Activated gamma-delta T cell (primary cell): ENCODE results near the gene SPATA6L.
A peak's percentile ranks its signal among the peaks of the same experiment; 100 is the strongest.

ENCODE experiments used
- DNase-seq: peaks from one replicate; lab custom pipeline; 2025; lab: John Stamatoyannopoulos, UW
- total RNA-seq, 2 donors: gene quantifications; one replicate each; lab custom pipeline; 2026; lab: John Stamatoyannopoulos, UW

SPATA6L gene, protein sequence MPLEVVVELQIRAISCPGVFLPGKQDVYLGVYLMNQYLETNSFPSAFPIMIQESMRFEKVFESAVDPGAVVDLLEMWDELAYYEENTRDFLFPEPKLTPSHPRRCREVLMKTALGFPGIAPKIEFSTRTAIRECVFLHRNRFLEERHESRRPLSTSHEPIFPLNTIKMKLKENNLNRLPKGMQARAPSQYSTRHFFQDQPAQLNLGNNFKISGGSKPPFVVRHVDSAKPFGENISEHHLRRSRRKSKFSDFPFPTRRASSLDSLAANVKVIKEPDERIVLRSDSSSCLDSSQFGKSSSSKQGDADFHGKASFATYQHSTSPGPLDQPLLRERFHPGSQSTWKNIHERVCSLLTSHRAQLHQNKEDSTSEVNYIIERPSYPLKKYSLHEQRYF
- total RNA-seq, result 2.4 to 3.9 reads per million in 2 donors

DNA sequence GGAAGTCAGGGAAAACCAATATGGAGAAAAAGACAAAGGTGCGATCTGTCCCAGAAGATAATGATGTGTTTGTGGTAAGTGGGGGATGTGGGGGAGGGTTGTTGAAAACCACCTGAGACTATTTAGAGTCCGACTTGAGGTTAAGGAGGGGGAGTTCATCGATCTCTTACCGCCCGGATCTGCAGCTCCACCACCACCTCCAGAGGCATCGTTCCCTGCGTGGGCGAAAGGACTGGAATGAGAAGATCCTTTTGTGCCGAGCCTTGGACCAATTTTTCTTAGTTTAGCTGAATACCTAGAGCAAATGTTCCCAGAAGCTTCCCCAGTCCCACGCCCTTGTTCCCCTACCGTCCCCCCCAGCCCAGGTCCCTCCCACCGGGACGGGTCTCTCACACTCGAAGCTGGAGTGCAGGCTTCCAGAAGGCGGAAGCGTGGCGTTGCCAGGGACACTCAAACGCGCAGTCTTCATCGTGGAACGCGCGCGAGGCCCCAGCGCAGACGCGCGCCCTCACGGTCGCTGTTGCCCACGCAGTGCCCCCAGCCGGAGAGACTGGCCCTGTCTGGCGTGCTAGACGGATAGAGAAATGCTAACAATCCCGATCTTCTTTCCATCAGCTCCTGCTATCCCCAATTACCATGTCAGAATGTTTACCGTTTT is at the start of gene SPATA6L:
TSS of gene SPATA6L (minus strand) at position 439 of the 658 bp plus-strand sequence. CDS start at position 209, 230 bp downstream.
- peak; percentile 18 for DNase-seq

DNA sequence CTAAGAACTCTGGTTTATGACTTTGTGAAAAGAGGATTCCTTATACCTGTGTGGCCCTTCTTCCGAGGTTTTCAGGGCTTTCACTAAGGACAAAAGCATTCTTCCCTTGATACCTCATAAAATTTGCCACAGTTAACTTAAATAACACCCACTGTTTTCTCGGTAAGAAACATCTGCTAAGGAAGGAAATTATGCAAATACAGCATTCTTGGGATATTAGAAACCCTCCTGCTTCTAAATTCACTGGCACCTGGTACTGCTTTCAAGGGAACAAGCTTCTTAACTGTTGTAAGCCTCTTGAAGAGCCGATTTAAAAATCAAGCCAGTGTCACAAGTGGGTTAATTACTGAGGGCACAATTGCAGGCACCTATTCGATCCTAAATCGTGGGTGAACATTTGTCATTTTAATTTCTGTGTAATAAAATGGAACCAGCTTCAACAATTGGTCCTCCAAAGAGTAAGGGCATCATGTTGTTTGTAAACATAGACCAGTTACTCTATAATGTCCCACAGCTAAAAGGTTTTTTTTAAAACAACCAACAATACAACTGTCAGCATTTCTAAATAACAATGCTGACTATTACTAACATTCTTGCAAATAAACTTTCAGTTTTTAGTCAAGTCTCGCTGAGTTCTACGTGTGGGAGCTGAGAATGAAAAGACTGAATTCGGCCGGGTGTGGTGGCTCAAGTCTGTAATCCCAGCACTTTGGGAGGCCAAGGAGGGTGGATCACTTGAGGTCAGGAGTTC is 48.2 kb upstream of the SPATA6L start:
- DNase-seq, result no peak

DNA sequence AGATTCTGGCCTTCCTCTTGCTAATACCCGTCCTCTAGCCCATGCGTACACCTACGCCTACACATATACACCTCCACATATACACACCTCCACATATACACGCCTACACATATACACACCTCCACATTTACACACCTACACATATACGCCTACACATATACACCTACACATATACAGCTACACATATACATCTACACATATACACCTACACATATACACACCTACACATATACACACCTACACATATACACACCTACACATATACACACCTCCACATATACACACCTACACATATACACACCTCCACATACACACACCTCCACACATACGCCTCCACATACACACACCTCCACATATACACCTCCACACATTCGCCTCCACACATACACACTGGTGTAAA is 47.6 kb upstream of the SPATA6L start:
- DNase-seq, result no peak

DNA sequence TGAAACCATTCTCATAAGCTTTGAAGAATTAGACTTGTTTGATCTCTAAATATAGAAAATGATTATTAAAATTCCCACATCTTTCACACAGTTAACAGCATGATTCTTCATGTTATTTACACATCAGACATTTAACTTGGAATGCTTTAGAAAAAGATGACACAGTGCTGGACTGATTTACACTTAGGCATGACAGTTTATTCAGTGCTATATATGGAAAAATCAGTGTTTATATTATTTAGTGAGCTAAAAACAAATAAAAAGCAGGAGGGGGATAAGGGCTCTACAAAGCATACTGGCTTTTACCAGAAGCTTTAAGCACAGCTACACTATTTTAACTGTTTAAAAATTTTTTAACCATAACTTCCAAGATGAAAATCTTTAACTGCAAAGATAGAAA is 43.1 kb upstream of the SPATA6L start:
- DNase-seq, result no peak

DNA sequence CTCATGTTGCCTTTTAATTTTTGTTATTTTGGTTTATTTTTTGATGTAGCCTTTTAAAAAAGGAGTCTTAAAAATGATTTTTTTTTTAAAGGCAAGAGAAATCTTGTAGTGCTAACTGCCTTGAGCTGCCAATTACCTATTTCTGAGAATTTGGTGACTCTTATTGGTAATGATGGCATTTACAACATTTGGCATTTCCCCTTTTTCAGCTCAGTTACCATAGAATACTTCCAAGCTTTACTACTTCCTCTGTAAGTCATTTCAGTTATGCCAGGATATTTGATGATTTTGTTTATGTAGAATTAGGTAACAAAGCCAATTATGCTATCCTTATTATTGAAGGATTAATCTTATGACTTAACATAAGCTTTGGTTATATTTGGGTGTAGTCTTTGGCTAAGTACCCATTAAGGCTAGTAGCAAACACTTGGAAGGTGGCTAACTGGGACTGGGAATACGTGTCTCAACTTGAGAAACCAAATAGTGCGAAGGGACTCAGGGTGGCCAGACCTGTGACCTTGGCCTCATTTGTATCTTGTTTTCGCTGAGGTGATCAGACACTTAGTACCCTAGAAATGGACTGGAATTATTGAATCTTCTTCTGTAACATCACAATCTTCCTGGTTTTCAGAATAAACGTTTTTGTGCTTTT is 40.8 kb upstream of the SPATA6L start:
- DNase-seq, result no peak

DNA sequence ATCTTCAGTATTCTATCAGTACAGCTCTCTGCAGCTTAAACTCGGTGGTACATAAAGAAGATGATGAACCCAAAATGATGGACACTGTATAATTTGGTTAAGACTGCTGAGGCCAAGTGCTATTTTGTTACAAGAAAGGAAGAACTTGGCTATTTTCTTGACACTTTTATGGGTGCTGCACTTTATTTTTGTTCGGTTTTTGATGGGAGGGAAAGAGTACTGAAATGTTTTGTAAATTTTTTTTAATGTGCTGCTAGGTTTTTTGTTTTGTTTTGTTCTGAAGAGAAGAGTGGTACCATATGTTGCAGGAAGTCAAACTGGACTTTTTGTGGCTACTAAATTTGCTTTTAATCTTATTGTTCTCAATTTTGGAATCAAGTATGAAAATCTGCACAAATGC is 39.7 kb upstream of the SPATA6L start:
- DNase-seq, result no peak

DNA sequence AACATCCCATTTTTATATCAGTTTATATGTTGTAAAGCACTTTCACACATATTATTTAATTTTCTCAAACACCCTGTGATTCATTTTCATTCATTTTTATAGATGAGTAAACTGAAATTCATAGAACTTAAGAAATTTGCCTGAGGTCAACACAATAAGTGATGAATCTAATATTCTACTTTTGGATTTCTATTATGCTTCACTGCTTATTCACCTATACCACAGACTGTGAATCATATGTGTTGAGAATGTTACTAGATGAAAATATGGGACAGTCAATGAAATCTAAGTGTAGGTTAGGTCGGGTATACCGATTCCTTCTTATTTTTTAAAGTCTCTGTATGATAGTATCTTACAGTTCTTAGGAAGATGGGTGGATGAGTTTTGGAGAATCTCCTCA is 37.8 kb upstream of the SPATA6L start:
- DNase-seq, result no peak

DNA sequence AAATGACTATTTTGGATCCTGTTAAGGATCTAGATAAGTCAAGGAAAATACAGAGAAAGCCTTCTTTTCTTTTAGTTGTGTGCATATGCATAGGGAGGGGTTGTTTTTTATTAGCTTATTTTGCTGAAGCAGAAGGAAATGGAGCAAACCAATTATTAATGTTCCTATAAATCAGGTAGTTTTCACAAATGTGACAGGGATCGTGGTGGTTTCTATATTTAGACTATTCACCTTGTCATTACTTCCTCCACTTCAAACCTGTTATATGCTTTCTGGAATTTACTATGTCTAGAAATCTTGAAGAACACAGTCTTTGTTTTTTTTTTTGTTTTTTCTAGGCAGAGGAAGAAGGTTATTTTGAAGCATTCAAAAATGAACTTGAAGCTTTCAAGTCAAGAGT is 35.2 kb upstream of the SPATA6L start:
- DNase-seq, result no peak

DNA sequence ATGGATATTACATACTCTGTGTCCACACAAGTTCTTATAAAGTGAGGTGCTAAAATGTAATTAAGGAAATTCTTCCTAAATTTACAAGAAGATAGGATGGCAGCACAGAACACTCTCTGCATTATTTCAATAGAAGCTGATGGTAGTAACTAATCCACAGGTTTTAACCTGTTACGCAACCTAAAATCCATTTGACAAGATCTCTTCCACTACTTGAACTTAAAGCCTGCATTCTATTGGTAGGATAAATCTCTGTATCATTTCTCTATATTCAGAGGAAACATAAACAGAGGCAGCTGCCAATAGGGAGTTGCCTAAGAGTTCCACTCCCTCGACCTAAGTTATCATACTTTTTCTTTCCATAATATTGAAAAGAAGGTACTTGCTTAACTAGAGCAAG is 34.7 kb upstream of the SPATA6L start:
- DNase-seq, result no peak

DNA sequence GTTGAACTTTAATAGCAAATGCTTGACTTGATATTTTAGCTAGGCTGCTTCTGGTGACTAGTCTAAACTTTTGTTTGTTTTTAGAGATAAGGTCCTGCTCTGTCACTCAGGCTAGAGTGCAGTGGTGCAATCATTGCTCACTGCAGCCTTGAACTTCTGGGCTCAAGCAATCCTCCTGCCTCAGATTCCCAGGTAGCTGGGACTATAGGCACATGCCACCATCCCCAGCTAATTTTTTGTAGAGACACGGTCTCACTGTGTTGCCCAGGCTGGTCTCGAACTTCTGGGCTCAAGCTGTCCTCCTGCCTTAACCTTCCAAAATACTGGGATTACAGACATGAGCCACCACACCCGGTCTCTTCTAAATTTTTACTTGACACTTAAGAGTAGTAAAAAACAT is 33.8 kb upstream of the SPATA6L start:
- DNase-seq, result no peak

DNA sequence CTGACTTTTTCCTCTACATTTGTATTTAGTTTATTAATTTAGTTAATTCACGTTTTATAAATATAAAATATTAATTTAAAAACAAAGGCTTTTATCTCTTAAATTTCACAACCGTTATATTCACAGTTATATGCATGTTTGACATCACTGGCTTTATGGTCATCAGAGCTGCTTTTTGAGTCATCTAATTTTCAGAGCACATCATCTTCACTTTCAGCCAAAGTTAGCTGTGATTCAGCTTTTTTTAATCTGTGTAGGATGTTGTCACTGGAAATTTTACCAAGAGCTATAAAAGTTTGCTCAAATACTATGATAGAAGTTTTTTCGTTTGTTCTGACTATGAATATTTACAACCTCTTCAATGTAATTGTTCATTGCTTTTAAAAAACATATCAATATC is 25.5 kb upstream of the SPATA6L start:
- DNase-seq, result no peak

DNA sequence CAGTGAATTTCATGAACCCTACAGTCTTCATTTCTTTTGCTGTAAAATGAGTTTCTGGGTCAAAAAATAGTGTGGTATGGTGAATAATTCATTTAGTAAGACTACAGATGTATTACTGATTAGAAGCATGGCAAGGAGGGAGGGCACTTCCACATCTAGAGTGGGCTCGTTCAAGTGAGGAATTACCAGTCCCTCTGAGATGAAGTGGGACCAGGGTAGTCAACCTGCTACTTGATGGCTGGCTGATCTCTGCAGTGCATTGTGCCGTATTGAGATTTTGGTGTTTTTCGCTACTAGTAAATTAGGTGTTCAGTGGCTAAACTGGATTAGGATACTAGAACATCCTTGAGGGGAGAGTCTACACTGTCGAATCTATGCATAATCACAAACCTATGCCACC is 23.9 kb upstream of the SPATA6L start:
- no peak for DNase-seq

DNA sequence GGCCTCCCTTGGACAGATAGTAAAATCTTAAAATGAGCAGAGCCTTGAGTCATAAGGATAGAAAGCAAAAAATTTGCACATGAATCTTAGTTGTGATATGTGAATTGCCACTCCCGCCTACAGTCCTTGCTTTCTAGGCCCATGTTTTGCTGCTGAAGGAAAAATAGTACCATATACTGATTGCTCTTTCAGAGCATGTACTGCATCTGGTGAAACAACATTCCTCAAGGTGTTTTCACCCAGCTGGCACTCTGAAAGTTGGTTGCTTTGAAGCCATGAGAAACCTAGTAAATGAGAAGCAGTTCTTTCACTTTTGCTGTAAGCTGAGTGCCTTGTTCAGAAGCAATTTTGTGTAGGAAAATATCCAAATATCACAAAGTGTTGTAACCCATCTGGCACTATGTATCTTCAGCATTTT is 23.4 kb upstream of the SPATA6L start:
- DNase-seq, result no peak

DNA sequence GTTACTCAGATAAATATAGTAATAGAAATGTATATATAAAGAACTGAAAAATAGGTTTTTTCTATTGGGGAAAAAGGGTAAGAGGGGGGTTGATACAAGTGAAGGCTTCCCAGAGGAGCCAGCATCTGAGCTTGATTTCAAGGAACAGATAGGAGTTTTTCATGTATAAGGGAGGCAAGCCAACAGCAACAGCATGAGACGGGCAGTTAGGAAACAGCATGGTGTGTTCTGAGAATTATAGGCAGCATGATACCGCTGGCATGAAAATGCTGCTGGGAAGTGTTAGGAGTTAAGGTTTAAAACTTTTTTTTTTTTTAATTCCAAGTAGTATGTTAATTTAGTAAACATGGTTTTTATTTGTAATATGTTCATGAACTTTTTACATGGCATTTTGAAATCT is 22.7 kb upstream of the SPATA6L start:
- DNase-seq, result no peak

DNA sequence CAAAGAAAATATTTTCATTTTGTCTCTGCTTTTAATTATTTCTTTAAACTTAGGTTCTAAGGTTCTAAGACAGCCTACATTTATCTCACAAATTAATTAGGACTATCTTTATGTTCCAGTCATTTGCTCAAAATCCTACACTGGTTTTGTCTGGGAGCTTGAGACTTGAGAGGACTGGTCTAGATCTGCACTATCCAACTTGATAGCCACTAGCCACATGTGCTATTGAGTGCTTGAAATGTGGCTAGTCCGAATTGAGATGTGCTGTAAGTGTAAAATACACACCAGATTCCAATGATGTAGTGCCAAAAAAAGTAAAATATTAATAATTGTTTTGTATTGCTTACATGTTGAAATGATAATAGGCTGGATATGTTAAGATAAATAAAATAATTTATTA is 20.3 kb upstream of the SPATA6L start:
- DNase-seq, result no peak

DNA sequence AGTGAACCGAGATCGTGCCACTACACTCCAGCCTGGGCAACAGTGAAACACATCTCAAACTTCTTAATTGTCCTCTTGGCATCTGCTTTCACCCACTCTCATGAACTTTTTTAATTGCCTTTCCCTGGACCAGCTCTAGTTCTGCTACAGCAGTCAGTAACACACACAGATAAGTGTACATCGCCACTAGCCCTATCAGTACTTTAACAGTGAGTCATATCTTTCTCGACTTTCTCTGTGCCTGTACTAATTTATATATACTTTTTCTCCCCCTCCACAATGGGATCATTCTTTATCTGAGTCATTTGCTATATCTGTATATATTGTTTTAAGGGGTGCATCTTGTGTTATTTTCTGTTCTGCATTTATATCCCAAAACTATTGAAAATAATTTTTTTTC is 19.8 kb upstream of the SPATA6L start:
- DNase-seq, result no peak

DNA sequence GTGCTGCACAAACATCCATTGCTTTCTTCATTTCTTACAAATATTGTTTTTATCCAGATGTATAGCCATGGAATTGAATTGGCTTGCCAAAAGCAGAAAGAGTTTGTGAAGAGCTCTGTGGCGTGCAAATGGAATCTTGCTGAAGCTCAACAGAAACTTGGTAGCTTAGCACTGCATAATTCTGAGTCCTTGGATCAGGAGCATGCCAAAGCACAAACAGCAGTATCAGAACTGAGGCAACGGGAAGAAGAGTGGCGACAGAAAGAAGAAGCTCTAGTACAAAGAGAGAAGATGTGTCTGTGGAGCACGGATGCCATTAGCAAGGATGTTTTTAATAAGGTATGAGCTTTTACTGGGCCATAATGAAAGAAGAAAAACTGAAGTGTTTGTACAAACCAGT is 18.5 kb upstream of the SPATA6L start:
- DNase-seq, result no peak

DNA sequence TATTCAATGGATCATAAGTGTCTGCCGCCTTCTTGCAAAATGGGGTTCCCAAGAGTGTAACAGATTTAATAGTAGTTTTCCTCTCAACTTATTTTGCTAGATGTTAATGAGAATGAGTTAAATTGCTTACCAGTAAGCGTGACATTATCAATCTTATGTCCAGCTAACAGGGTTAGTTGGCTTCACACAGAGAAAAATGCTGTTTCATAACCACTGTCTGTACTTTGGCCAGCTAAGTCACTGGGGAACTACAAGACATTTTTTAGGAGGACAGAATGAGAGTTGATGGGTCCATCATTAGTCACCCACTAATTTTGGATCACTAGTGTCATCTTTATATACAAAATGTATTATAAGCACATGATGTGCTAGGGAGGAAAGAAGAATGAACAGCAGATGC is 14.5 kb upstream of the SPATA6L start:
- DNase-seq, result no peak

DNA sequence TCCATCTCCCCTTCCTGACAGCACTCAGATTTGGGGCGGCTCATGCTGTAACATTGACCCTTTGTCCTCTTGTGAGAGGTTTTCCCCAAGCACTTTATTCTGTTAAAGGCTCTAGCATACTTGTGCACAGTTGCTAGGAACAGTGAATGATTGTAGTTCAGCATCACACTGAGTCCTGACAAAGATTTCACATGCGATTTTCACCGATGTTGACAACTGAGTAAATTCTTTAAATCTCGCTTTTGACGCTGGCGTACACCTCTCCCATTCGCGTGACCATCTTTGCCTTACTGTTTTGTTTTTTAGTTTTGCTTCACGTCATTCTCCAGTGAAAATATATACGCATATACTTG is 13.9 kb upstream of the SPATA6L start:
- DNase-seq, result no peak

DNA sequence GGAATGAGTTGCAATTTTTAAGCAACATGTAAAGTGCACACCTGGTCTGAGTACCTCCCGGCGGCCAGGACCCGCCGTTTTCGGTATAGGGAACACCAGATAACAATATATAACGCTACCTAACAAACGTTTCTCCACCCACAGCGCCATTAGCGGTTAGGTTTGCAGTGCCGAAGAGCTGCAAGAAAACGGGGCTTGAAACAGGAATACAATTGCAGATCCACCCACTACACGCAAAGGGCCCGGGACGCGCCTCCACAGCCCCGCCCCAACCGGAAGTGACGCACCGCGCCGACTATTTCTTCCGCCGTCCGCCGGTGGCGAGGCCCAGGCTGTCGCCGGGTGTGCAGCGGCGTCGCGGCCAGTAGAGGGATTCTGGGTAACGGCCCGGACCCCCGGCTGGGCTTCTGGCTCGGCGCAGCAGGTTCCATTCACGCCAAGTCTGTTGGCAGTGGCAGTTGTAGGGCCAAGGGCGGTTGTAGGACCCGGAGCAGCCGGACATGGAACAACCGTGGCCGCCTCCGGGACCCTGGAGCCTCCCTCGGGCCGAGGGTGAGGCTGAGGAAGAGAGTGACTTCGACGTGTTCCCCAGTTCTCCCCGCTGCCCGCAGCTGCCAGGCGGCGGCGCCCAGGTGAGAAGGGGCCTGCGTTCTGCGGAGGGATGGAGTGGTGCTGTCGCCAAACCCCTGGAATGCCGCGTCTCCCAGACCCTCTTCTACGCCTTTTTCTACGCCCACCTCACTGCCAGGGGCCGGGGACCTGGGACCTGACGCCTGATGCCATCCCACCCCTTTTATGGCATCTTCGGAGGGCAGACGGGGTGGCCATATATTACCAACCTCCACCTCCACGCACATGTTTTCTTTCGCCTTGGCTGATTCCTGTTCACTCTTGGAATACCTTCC is 13.2 kb upstream of the SPATA6L start, which contains the start of gene CDC37L1:
TSS of gene CDC37L1 (plus strand) at position 302 of the 905 bp plus-strand sequence. CDS start at position 501, 199 bp downstream.
- peak; percentile 98 for DNase-seq

DNA sequence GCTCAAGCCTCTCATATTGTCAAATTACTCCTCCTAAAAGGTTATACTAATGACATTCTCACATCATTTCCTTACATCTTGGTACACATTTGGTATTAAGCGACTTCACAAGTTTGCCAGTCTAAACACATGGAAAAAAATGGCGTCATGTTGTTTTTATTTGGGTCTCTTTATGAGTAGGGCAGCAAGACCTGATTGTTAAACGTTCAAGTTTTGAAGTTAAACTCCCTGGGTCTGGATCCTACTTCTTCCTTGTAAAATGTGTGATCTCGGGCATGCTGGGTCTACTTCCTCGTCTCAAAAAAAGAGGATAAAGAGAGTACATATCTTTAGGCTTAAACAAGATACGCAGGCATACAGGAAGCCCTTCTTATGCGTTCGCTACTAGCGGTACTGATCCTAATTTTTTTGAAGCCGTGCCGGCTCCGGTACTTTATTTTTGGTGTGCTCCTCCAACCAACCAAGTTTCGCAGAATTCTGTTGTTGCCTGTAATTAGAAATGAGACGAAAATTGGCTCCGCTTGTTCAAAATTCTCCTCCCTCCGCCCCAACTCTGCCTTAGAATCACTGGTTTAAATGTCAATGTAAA is 12.5 kb upstream of the SPATA6L start:
- DNase-seq, result no peak
